ENCODE data around the gene TLCD4. TPM values are rescaled to one million over a fixed set of nuclear protein-coding genes. Genes with fewer than 3 reads are reported as not detected.

The TLCD4 gene
- polyA plus RNA-seq, 1 donor (not counting 4 experiments of a cell fraction or from before 2014, with no cell fraction given), result 0.01 TPM

DNA sequence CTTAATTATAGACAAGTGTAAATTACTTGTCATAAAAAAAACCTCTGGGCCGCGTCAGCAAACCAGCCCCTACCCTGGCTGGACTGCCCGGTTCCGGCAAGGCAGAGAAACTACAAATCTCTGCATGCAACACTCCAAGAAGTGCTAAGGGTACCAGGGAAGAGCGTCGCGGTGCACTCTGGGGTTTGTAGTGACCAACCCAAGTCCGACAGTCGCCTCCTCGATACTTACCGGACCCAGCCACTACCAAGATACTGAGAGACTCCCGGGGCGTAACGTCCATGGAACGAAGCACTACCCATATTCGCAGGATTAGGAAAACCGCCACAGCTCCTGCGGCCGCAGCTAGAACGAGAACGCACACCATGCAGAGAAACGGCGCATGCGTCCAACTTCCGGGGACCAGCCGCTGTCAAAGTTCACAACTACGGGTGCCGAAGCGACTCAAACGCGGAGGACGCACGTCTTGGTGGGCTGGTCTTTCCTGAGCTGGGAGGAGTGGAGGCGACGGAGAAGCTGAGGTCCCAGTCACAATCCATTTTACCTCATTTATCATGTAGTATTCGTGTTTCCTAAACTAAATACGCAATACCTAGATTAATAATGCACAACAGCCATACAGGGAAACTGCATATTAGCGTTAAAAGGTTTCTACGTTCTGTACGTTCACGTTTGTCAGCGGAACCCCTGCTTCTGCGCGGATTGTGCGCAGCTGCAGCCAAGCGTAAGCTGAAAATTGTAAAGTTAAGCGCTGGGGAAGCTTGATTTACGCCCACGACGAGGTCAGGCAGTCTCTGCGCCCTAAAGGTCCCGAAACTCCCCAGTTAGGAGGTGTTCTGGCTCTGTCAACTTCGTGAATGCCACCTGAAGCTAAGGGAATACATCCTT is 44.4 kb upstream of the TLCD4 start, which contains the start of gene ALG14:
ALG14 (minus strand) TSS at position 420 of the 888 bp plus-strand sequence; CDS start at position 367, 53 bp downstream.
- peaks cover 7% of the 10 kb centered on the region for H3K4me1 ChIP-seq (ENCODE audit: control insufficient read depth, extremely low read depth, insufficient read depth, low read length)
- TF ChIP-seq, protein P1, sequence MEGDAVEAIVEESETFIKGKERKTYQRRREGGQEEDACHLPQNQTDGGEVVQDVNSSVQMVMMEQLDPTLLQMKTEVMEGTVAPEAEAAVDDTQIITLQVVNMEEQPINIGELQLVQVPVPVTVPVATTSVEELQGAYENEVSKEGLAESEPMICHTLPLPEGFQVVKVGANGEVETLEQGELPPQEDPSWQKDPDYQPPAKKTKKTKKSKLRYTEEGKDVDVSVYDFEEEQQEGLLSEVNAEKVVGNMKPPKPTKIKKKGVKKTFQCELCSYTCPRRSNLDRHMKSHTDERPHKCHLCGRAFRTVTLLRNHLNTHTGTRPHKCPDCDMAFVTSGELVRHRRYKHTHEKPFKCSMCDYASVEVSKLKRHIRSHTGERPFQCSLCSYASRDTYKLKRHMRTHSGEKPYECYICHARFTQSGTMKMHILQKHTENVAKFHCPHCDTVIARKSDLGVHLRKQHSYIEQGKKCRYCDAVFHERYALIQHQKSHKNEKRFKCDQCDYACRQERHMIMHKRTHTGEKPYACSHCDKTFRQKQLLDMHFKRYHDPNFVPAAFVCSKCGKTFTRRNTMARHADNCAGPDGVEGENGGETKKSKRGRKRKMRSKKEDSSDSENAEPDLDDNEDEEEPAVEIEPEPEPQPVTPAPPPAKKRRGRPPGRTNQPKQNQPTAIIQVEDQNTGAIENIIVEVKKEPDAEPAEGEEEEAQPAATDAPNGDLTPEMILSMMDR (optimal IDR thresholded peaks at IDR 0.05 in 1 of 3, IDR thresholded peaks at IDR 0.05 in 1 of 3, conservative IDR thresholded peaks at IDR 0.05 in 1 of 3; ENCODE audit: extremely low read depth in 1 of 3, insufficient read depth in 2 of 3, low read length in 3 of 3), result no peak
- TF ChIP-seq EZH2 (IDR thresholded peaks at IDR 0.05; ENCODE audit: low read length), result no peak
- peak within 1 kb of the TSS; percentile 72 to 87 (median 82) for H3K4me3 ChIP-seq (ENCODE audit: control insufficient read depth in 2 of 3, extremely low read depth in 1 of 3, insufficient read depth in 2 of 3, low read depth in 1 of 3, low read length in 3 of 3)
- DNase-seq (ENCODE audit: low read depth, low spot score), result peak; percentile 21
- no peaks in the 10 kb centered on the region for H3K27me3 ChIP-seq (ENCODE audit: control insufficient read depth, extremely low read depth, insufficient read depth, low read length)
- H3K4me2 ChIP-seq (ENCODE audit: control insufficient read depth, extremely low read depth, insufficient read depth, low read depth, low read length), result peak within 1 kb of the TSS; percentile 97
- FAIRE-seq, result peak; percentile 91
- H3K9me3 ChIP-seq (ENCODE audit: control insufficient read depth, low read depth, low read length), result no peaks in the 10 kb centered on the region
- H4K20me1 ChIP-seq (ENCODE audit: control insufficient read depth, extremely low read depth, insufficient read depth, low read length), result no peaks in the 10 kb centered on the region
- H3K9ac ChIP-seq (ENCODE audit: control insufficient read depth, extremely low read depth, insufficient read depth, low read length), result peak within 1 kb of the TSS; percentile 80
- dilution Hi-C loops (cut with MboI; ENCODE audit: extremely low pct_ligation_motif_present, low sequenced_read_pairs), result no loop called here
- peak within 1 kb of the TSS; percentile 99 for H2AFZ ChIP-seq (ENCODE audit: control insufficient read depth, low read length)
- H3K79me2 ChIP-seq (ENCODE audit: control insufficient read depth, insufficient read depth, low read length), result no peaks in the 10 kb centered on the region
- H3K9me1 ChIP-seq (ENCODE audit: control insufficient read depth, extremely low read depth, insufficient read depth, low read length), result no peaks in the 10 kb centered on the region
- peak within 1 kb of the TSS; percentile 82 for H3K27ac ChIP-seq (ENCODE audit: control insufficient read depth, insufficient read depth, low read length)
- H3K36me3 ChIP-seq (ENCODE audit: control insufficient read depth in 2 of 2, extremely low read depth in 1 of 2, insufficient read depth in 2 of 2, low read length in 2 of 2), result no peaks in the 10 kb centered on the region

DNA sequence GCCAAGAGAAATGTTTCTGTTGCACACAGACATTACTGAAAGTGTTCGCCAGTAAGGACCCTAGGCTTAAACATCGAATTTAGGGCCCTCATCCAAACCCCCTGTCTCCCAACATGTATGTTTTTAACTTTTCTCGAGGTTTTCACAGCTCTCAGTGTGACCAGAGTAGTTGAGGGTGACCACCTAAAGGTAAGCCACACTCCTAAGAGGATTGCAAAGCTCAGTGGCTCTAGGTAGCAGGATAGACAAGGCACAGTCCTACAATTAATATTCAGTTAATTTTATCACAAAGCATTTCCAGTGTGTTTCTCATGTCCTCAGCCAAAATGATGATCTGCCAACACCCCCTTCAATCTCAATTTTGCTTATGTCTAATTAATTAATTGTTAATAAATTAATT is 43.7 kb upstream of the TLCD4 start:
- Histone ChIP-seq H3K4me3 (ENCODE audit: control insufficient read depth in 2 of 3, extremely low read depth in 1 of 3, insufficient read depth in 2 of 3, low read depth in 1 of 3, low read length in 3 of 3) (peak overlapping the region; percentile 72 to 87 (median 82)), H3K4me1 (ENCODE audit: control insufficient read depth, extremely low read depth, insufficient read depth, low read length) (peaks cover 7% of the 10 kb centered on the region), H3K4me2 (ENCODE audit: control insufficient read depth, extremely low read depth, insufficient read depth, low read depth, low read length) (peak overlapping the region; percentile 97), H4K20me1 (ENCODE audit: control insufficient read depth, extremely low read depth, insufficient read depth, low read length) (no peaks in the 10 kb centered on the region), H2AFZ (ENCODE audit: control insufficient read depth, low read length) (peak overlapping the region; percentile 99), H3K9me3 (ENCODE audit: control insufficient read depth, low read depth, low read length) (no peaks in the 10 kb centered on the region), H3K27ac (ENCODE audit: control insufficient read depth, insufficient read depth, low read length) (peak overlapping the region; percentile 82), H3K9me1 (ENCODE audit: control insufficient read depth, extremely low read depth, insufficient read depth, low read length) (no peaks in the 10 kb centered on the region), H3K36me3 (ENCODE audit: control insufficient read depth in 2 of 2, extremely low read depth in 1 of 2, insufficient read depth in 2 of 2, low read length in 2 of 2) (no peaks in the 10 kb centered on the region), H3K27me3 (ENCODE audit: control insufficient read depth, extremely low read depth, insufficient read depth, low read length) (no peaks in the 10 kb centered on the region), H3K9ac (ENCODE audit: control insufficient read depth, extremely low read depth, insufficient read depth, low read length) (peak overlapping the region; percentile 80), H3K79me2 (ENCODE audit: control insufficient read depth, insufficient read depth, low read length) (no peaks in the 10 kb centered on the region)
- no peak for FAIRE-seq
- dilution Hi-C loops (cut with MboI; ENCODE audit: extremely low pct_ligation_motif_present, low sequenced_read_pairs), result no loop called here
- DNase-seq (ENCODE audit: low read depth, low spot score), result no peak
- TF ChIP-seq, protein P1 (optimal IDR thresholded peaks at IDR 0.05 in 1 of 3, IDR thresholded peaks at IDR 0.05 in 1 of 3, conservative IDR thresholded peaks at IDR 0.05 in 1 of 3; ENCODE audit: extremely low read depth in 1 of 3, insufficient read depth in 2 of 3, low read length in 3 of 3), result no peak
- TF ChIP-seq EZH2 (IDR thresholded peaks at IDR 0.05; ENCODE audit: low read length), result no peak

Measured in keratinocyte (primary cell).